Smooth muscle cell of the umbilical artery (primary cell): ENCODE measurements around the gene NLRP5. TPM values are rescaled to one million over a fixed set of nuclear protein-coding genes. Genes with fewer than 3 reads are reported as not detected.

Experiments
- total RNA-seq: library from RNA; depleted of rRNA; stranded (reverse); fragments of >200 nt; gene quantifications from 2 replicates; pipeline ENCODE4 v1.2.3, GENCODE V29; 2014

NLRP5 gene
- not detected in 2 replicates for total RNA-seq

GRCh38 chr19:55986487-55986886, at the start of gene NLRP5:
TSS of gene NLRP5 (plus strand) at chr19:55986775.

GRCh38 chr19:55947532-55947931, 39.0 kb upstream of the NLRP5 start, which contains the start of gene NLRP8:
TSS of gene NLRP8 (plus strand) at chr19:55947832.

Other genes with a start within 250 kb of the NLRP5 start
- not detected in 2 replicates for gene NLRP9, start 248.4 kb upstream of the NLRP5 start, total RNA-seq
- gene RFPL4A, start 227.7 kb upstream of the NLRP5 start, total RNA-seq, result not detected in 2 replicates
- gene RFPL4AL1, start 217.7 kb upstream of the NLRP5 start, total RNA-seq, result not detected in 2 replicates
- gene NLRP11, start 154.8 kb upstream of the NLRP5 start, total RNA-seq, result not detected in 2 replicates
- gene NLRP4, start 150.2 kb upstream of the NLRP5 start, total RNA-seq, result not detected in 2 replicates
- not detected in 2 replicates for gene NLRP13, start 54.4 kb upstream of the NLRP5 start, total RNA-seq
- gene NLRP8, start 38.9 kb upstream of the NLRP5 start, total RNA-seq, result not detected in 2 replicates
- 21.7 and 29.7 TPM in 2 replicates for gene ZNF787, start 134.5 kb downstream of the NLRP5 start, total RNA-seq
- 15.7 and 20.4 TPM in 2 replicates for gene ZNF444, start 154.5 kb downstream of the NLRP5 start, total RNA-seq
- gene GALP, start 189.2 kb downstream of the NLRP5 start, total RNA-seq, result not detected in 2 replicates
- not detected in 2 replicates for gene ZSCAN5B, start 211.0 kb downstream of the NLRP5 start, total RNA-seq
- gene ZSCAN5C, start 215.5 kb downstream of the NLRP5 start, total RNA-seq, result not detected in 2 replicates